Panc1 (cell line): ENCODE data around the gene TXLNA. TPM values are rescaled to one million over a fixed set of nuclear protein-coding genes. Genes with fewer than 3 reads are reported as not detected.

Experiments
- ATAC-seq: fragments of 200-7000 bp; cut with Tn5 transposase; 2 replicates; pipeline ENCODE4 v1.9.1; 2020; ENCODE audit warnings: mild to moderate bottlenecking, moderate library complexity
- BruUV-seq: library from RNA; stranded (reverse); fragments of 400-500 nt; replicated peaks from 2 replicates; lab custom pipeline; 2021; lab: Mats Ljungman, UMichigan
- CTCF ChIA-PET: fragments of 300-600 bp; sonication (Branson Sonifier 250); formaldehyde crosslinking; loops from one replicate; lab custom pipeline; 2022; ENCODE audit warnings: antibody characterized with exemption; lab: Charles Lee
- POLR2A ChIA-PET: fragments of 300-600 bp; sonication (Branson Sonifier 250); formaldehyde crosslinking; loops from one replicate; lab custom pipeline; 2022; ENCODE audit warnings: antibody characterized with exemption; lab: Charles Lee
- DNase-seq: peaks from one replicate; pipeline ENCODE4 v3.0.0-alpha.2; 2010; ENCODE audit warnings: low read depth, low spot score
- H3K27ac ChIP-seq: 2 replicates; pipeline ENCODE4 v1.5.1; 2011; ENCODE audit warnings: mild to moderate bottlenecking, low read length, inconsistent platforms
- H3K27me3 ChIP-seq: fragments of 200-500 bp; sonication (Bioruptor generic); 2 replicates; pipeline ENCODE4 v1.6.0; 2014; ENCODE audit warnings: low read length, inconsistent platforms; ENCODE audit not compliant: control insufficient read depth, insufficient read depth
- H3K36me3 ChIP-seq: fragments of 200-500 bp; sonication (Bioruptor generic); 2 replicates; pipeline ENCODE4 v1.5.1; 2014; ENCODE audit warnings: inconsistent platforms, mild to moderate bottlenecking, low read length, moderate library complexity; ENCODE audit not compliant: control insufficient read depth, insufficient read depth
- H3K4me1 ChIP-seq: 2 replicates; pipeline ENCODE4 v1.5.1; 2011; ENCODE audit warnings: inconsistent platforms, mild to moderate bottlenecking, low read length, moderate library complexity; ENCODE audit not compliant: control insufficient read depth, insufficient read depth
- H3K4me3 ChIP-seq, 2 experiments: 2 replicates each; pipeline ENCODE4 v1.5.1; 2011 to 2012; ENCODE audit warnings: low read depth in 2 of 2, low read length in 2 of 2, mild to moderate bottlenecking in 2 of 2, inconsistent platforms in 1 of 2, moderate library complexity in 1 of 2
- H3K9me3 ChIP-seq: fragments of 200-500 bp; sonication (Bioruptor generic); 2 replicates; pipeline ENCODE4 v1.5.1; 2014; ENCODE audit warnings: low read depth, mild to moderate bottlenecking, inconsistent platforms, low read length, moderate library complexity; ENCODE audit not compliant: control insufficient read depth, insufficient read depth
- CTCF ChIP-seq: fragments of 450-650 bp; IDR thresholded peaks from 2 replicates; pipeline ENCODE4 v1.5.1; 2017; ENCODE audit warnings: mild to moderate bottlenecking
- POLR2AphosphoS5 ChIP-seq: IDR thresholded peaks from 2 replicates; pipeline ENCODE4 v1.6.1; 2012; ENCODE audit warnings: mild to moderate bottlenecking, low read depth, low read length, moderate library complexity
- SIN3A ChIP-seq: IDR thresholded peaks from 2 replicates; pipeline ENCODE4 v1.6.1; 2012; ENCODE audit warnings: low read depth, mild to moderate bottlenecking, low read length, moderate library complexity, borderline replicate concordance; ENCODE audit not compliant: insufficient read depth
- TCF7L2 ChIP-seq: IDR thresholded peaks from 2 replicates; pipeline ENCODE4 v1.6.1; 2011; ENCODE audit warnings: mild to moderate bottlenecking, low read depth, low read length, inconsistent platforms
- in situ Hi-C: cut with HindIII; loops from 2 replicates; pipeline ENCODE4 v1.10.0; 2016; ENCODE audit warnings: low sequenced_read_pairs, low pct_unique_long_range_greater_than_20kb
- intact Hi-C: fragments of 100-400 bp; cut with micrococcal nuclease; formaldehyde crosslinking; loops from one replicate; pipeline ENCODE4 v1.10.0; 2022; ENCODE audit not compliant: unreplicated experiment
- total RNA-seq: library from RNA; stranded (reverse); gene quantifications from one replicate; pipeline ENCODE4 v1.2.1, GENCODE V29; 2021; ENCODE audit not compliant: unreplicated experiment
- TF ChIP-seq, protein P1 (sequence below), 2 experiments: IDR thresholded peaks; 2 replicates each; pipeline ENCODE4 v1.6.1; 2011 to 2012; ENCODE audit warnings: low read depth in 2 of 2, control low read depth in 1 of 2, low read length in 1 of 2, mild to moderate bottlenecking in 1 of 2, moderate library complexity in 1 of 2; ENCODE audit not compliant: insufficient read depth in 1 of 2

TXLNA gene
- total RNA-seq, 1 experiment from 2014 or later = 115 TPM

DNA sequence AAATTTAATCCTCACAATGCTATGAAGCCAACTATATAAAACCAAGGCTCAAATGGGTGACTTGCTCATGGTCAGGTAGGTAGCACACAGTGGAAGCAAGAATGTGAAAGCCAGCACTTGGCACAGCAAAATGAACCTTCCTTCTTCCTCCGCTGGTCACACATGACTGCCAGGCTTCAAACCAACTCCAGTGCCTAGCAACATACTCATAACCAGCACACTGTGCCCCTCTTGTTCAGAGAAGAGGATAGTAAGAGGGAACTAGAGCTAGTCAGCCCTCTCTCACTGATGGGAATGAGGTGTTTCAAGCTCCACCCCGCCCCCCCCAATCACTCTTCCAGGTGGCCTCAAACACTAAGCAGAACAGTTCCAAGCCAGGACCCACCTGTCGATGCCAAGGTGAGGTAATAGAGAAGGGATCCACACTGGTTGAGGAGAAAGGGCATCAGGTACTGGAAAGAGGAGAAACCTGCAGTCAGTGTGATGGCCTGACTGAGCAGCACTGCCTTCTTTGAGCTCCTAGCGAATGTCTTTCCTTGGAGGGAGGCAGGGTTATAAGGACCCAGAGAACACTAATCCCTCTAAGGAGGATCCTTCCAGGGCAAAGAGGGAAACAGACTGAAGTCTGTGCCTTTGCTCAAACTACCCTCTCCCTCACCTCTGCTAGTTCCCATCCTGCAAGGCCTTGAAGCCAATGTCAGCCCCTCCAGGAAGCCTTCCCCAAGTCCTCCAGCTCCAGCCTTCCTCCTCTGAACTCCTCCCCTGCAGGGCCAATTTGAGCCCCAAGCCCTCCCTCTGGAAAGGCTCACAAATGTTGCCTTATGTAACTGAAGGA is 41.5 kb downstream of the TXLNA start:
- peak overlapping the region; percentile 95 to 99 for H3K4me3 ChIP-seq
- DNase-seq (no peak), ATAC-seq (no peak)
- in situ Hi-C loops = no loop called here
- intact Hi-C loops = loop anchor here (1.0 kb wide), 1 partner anchor 95 kb away; no protein-coding TSS in a partner anchor
- H3K27ac ChIP-seq = peak overlapping the region; percentile 98
- TF ChIP-seq, protein P1, sequence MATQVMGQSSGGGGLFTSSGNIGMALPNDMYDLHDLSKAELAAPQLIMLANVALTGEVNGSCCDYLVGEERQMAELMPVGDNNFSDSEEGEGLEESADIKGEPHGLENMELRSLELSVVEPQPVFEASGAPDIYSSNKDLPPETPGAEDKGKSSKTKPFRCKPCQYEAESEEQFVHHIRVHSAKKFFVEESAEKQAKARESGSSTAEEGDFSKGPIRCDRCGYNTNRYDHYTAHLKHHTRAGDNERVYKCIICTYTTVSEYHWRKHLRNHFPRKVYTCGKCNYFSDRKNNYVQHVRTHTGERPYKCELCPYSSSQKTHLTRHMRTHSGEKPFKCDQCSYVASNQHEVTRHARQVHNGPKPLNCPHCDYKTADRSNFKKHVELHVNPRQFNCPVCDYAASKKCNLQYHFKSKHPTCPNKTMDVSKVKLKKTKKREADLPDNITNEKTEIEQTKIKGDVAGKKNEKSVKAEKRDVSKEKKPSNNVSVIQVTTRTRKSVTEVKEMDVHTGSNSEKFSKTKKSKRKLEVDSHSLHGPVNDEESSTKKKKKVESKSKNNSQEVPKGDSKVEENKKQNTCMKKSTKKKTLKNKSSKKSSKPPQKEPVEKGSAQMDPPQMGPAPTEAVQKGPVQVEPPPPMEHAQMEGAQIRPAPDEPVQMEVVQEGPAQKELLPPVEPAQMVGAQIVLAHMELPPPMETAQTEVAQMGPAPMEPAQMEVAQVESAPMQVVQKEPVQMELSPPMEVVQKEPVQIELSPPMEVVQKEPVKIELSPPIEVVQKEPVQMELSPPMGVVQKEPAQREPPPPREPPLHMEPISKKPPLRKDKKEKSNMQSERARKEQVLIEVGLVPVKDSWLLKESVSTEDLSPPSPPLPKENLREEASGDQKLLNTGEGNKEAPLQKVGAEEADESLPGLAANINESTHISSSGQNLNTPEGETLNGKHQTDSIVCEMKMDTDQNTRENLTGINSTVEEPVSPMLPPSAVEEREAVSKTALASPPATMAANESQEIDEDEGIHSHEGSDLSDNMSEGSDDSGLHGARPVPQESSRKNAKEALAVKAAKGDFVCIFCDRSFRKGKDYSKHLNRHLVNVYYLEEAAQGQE (IDR thresholded peaks at IDR 0.05; ENCODE audit: insufficient read depth in 1 of 2, low read depth in 2 of 2, low read length in 1 of 2) = no peak
- no peak for TF ChIP-seq POLR2AphosphoS5
- TF ChIP-seq TCF7L2 = no peak
- TF ChIP-seq SIN3A = no peak
- no peak for TF ChIP-seq CTCF
- ChIA-PET CTCF (interaction anchor here (0.5 kb wide), 1 partner anchor 17 kb away, joined by 3 read pairs; no protein-coding TSS in a partner anchor), POLR2A (no interaction called here)
- BruUV-seq = no TSS peak
- peaks cover 19% of the 10 kb centered on the region for H3K4me1 ChIP-seq
- no peaks in the 10 kb centered on the region for H3K9me3 ChIP-seq
- no peaks in the 10 kb centered on the region for H3K27me3 ChIP-seq
- peaks cover 11% of the 10 kb centered on the region for H3K36me3 ChIP-seq

DNA sequence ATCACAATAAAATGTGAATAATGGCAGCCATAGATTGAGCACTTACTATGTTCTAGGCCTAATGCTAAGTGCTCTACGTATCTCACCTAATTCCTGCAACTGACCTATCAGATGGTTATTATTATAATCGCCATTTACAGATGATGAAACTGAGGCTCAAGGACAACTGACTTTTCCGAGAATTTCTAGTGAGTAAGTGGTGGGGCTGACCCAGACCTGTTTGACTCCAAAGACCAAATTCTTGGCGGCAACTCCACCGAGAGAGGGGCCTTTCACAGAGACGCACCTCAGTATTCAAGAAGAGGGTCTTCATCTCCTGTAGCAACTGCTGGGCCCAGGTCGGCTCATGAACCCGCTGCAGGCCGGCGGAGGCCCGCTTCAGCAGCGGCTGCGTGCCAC is 42.1 kb downstream of the TXLNA start:
- no TSS peak for BruUV-seq
- in situ Hi-C loops = no loop called here
- POLR2A ChIA-PET = interaction anchor here (0.6 to 0.7 kb wide), 2 partner anchors 75 to 173 kb away, joined by 3 to 8 read pairs; partner anchors contain the start of gene BSDC1
- no peak for ATAC-seq
- TF ChIP-seq CTCF (no peak), TCF7L2 (no peak), SIN3A (no peak), POLR2AphosphoS5 (no peak)
- TF ChIP-seq, protein P1 (IDR thresholded peaks at IDR 0.05; ENCODE audit: insufficient read depth in 1 of 2, low read depth in 2 of 2, low read length in 1 of 2) = no peak
- Histone ChIP-seq H3K27me3 (no peaks in the 10 kb centered on the region), H3K27ac (peak overlapping the region; percentile 98), H3K36me3 (peaks cover 15% of the 10 kb centered on the region), H3K4me1 (peaks cover 19% of the 10 kb centered on the region), H3K9me3 (no peaks in the 10 kb centered on the region), H3K4me3 (peak overlapping the region; percentile 95 to 99)
- CTCF ChIA-PET = no interaction called here
- no peak for DNase-seq
- intact Hi-C loops = loop anchor here (1.0 kb wide), 1 partner anchor 95 kb away; no protein-coding TSS in a partner anchor
